ENCODE data around the gene TMED10.

Gene TMED10
- 199 to 258 reads per million in 2 experiments for total RNA-seq

DNA sequence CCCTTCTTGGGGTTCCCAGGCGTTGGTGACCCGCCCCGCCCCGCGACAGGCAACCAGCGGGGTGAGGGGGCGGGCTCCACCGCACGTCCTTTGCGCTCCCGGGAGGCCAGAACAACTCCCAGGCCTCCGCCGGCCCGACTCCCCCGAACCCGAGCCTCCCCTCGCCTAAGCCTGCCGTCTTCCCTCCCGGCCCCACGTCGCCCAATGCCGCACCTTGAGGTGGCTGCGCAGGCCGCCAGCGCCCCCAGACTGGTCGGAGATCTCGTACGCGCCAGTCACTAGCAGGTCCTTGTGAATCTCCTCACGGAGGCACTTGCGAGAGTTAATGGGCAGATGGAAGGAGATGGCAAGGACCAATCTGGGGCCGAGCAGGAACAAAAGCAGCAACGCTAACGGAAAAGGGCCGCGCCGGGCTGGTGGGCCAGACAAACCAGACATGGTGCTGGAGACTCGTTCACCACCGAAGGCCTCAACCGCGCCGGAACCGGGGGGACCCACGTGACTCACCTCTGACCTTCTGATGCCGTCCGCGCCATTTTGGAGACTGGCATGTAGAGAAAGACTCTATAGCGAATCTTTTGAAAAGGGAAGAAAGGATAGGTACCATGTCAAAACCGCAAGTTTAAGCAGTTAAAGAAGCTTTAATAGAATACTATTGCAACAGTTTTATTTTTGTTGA, at the start of gene TMED10:
Gene TMED10 (minus strand): TSS at position 471 of the 679 bp plus-strand sequence. CDS start 33 bp downstream, at position 438.
- peak; percentile 87 for DNase-seq (ENCODE audit: low read depth)

DNA sequence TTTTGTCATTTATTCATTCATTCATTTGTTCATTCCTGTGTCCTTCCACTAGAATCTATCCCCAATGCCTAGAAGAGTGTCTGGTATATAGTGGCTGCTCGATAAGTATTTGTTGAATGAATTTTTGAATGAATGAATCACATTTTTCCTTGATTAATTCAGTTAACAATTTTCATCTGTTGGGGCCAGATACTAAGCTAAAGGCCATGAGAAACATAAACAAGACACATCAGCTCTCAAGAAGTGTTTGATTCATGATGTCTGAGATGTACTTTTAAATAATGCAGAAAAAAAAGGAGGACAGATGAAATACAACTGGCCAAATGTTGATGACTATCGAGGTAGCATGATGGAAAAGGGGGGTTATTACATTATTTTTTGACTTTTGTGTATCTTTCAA, 48.1 kb upstream of the TMED10 start:
- DNase-seq (ENCODE audit: low read depth), result no peak

GRCh38 chr14:75223664-75224154, 47.3 kb upstream of the TMED10 start:
- DNase-seq (ENCODE audit: low read depth), result no peak

DNA sequence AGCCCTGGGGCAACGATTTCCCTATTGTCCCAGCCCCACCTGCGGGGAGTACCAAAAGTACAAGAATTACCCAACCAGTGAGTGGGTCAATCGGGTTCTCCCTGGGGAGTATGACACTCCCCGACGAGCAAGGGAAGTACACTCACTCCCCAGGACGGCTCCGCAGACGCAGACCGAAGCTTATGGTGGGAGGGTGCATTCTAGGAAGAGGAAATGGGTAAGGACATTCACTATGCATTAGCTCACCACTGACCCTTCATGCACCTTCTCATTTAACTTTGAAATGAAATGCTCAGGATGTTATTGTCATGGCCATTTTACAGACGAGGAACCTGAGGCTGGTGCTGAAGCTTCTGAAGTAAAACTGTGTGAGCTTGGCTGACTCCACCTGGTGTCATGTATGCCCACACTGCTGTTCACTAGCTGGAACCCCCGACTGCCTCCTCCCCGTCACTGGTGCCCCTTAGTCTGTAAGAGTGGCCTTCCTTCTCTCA, 45.8 kb upstream of the TMED10 start:
- no peak for DNase-seq (ENCODE audit: low read depth)

GRCh38 chr14:75221797-75222196, 45.4 kb upstream of the TMED10 start:
- DNase-seq (ENCODE audit: low read depth), result no peak

GRCh38 chr14:75220156-75220555, 43.7 kb upstream of the TMED10 start:
- no peak for DNase-seq (ENCODE audit: low read depth)

DNA sequence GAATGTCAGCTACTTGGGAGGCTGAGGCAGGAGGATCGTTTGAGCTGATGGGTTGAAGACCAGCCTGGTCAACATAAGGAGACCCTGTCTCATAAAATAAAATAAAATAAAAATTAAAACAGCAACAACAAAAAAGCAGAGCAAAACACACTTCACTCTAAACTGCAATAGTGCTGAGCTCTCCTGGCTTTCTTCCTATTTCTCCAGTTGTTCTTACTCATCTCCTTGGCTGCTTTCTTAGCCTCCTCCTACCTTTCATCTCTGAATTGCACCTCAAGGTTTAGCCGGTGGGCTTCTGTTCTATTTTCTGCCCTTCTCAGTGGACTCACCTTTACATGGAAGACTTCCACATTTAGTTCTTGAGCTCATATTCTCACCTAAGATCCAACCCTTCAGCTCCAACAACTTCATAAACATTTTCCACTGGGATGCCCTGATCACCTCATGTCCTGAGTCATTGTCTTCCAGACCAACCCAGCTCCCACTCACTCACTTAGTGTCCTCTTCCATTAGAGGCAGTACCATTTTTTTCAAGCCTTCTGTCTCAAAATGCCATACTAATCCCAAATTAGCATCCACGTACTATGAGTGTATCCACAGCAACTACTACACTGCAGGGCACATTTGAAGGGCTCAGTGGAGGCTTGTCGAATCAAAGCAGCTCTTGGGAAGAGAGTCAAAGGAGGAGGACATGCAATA, 41.2 kb upstream of the TMED10 start:
- no peak for DNase-seq (ENCODE audit: low read depth)

- DNase-seq (ENCODE audit: low read depth), result no peak
These were observed 40.1 kb upstream of the TMED10 start for GRCh38 chr14:75216427-75217006.

- no peak for DNase-seq (ENCODE audit: low read depth)
These were observed 39.1 kb upstream of the TMED10 start for GRCh38 chr14:75215520-75215919.

- no peak for DNase-seq (ENCODE audit: low read depth)
These were observed 38.1 kb upstream of the TMED10 start for GRCh38 chr14:75214558-75214957.

- no peak for DNase-seq (ENCODE audit: low read depth)
These were observed 36.8 kb upstream of the TMED10 start for GRCh38 chr14:75213172-75213571.

GRCh38 chr14:75208843-75209242, 32.4 kb upstream of the TMED10 start:
- no peak for DNase-seq (ENCODE audit: low read depth)

- DNase-seq (ENCODE audit: low read depth), result no peak
These were observed 29.8 kb upstream of the TMED10 start for GRCh38 chr14:75206190-75206589.

DNA sequence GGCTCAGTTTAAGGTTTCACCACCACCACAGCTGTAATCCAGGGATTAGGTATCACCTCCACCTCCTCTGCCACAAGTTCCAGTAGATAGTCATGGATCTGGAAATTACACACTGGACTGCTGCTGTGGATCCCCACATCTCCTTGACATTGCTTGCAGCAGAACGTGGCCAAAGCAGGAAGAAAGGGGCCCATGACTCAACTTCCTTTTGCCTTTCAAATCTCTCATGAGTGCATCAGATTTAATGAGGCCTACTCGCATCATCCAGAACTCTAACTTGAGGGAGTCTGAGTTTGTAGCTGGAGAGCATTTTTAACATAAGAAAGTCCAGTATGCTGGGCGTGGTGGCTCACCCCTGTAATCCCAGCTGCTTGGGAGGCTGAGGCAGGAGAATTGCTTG, 29.2 kb upstream of the TMED10 start:
- DNase-seq (ENCODE audit: low read depth), result no peak

GRCh38 chr14:75204116-75204515, 27.7 kb upstream of the TMED10 start:
- no peak for DNase-seq (ENCODE audit: low read depth)

DNA sequence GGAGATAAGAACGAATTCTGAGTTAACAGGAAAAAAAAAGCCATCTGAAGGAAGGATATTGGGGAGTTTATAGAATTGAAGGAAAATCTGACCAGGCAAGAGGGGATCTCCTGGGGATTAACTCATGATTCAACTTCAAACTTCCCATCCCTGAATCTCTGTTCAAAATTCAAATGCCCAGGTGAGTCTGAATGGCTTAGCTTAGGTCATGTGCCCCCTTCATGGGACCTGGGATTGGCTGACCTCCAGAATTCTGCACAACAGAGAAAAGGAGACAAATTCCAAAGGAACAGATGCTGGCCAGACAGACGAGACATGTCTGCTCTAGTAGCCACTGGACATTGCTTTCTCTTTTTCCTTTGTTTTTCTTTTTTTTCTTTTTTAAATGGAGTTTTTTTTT, 26.2 kb upstream of the TMED10 start:
- no peak for DNase-seq (ENCODE audit: low read depth)

- DNase-seq (ENCODE audit: low read depth), result no peak
These were observed 24.7 kb upstream of the TMED10 start for GRCh38 chr14:75201087-75201486.

DNA sequence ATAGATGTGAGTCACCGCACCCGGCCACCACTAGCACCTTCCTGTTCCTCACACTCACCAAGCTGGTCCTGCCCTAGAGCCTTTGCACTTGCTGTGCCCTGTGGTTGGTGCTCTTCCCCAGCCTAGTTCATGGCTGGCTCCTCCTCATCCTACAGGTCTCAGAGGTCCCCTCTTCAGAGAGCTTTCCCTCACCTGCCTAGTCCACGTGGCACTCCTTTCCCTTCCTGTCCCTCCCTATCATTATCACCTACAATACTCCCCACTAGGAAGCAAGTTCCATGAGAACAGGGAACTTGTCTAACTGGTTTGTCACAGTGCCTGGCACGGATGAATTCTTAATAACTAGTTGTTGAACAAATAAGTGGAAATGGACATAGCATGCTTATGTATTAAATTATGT, 24.0 kb upstream of the TMED10 start:
- DNase-seq (ENCODE audit: low read depth), result no peak

DNA sequence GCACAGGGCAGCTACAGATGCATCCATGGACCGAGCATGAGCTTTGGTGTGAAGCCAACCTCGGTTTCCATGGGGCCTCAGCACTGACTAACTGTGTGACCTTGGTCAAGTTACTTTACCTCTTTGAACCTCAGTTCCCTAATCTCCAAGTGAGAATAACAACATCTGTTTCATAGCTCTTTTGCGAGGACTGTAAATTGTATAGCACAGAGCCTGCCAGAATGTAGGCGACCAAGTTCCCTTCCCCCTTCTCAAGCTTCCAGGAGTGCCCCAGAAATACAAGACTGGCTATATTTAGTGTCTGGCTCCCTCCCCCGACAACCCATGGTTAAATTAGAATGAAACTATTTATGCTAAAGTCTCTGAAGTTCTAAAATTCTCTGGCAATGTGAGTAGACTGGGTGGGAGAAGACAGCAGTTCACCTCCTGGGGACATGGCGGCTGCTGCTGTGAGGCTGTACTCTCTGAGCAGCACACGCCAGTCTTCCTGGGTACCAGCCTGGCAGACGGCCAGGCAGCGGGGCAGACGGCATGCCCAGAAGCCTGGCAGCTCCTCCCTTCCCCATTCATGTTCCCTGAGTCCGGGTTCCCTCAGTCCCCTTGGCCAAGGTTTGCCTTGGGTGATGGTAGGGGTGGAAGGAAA, 22.0 kb upstream of the TMED10 start:
- no peak for DNase-seq (ENCODE audit: low read depth)

DNA sequence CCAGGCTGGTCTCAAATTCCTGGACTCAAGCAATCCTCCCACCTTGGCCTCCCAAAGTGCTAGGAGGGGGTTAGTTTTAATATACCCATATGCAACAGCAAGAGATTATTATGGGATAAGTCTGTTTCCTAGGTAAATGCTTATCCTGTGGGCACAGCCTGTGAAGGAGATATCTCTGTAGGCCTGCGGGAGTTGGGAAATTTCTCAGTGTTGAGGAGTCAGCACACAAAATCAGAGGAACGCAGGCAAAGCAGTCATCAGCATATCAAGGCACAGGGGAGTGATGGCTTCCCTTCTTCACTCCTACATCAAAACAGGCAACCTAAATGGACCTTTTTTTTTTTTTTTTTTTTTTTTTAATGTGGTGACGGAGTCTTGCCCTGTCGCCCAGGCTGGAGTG, 20.9 kb upstream of the TMED10 start:
- no peak for DNase-seq (ENCODE audit: low read depth)

- DNase-seq (ENCODE audit: low read depth), result no peak
These were observed 20.1 kb upstream of the TMED10 start for GRCh38 chr14:75196468-75196867.

- no peak for DNase-seq (ENCODE audit: low read depth)
These were observed 19.7 kb upstream of the TMED10 start for GRCh38 chr14:75196064-75196463.

All from T follicular helper cell (primary cell).